KMS-11 (cell line): Measurements from ENCODE around the gene GRIP1.

Experiments used
- H2AFZ ChIP-seq: fragments of 200-600 bp; sonication (generic); 2 replicates; pipeline ENCODE4 v1.6.1; 2016; ENCODE audit warnings: antibody characterized with exemption, mixed run types, low read depth
- H3K27ac ChIP-seq: fragments of 200-600 bp; sonication (generic); 2 replicates; pipeline ENCODE4 v1.6.1; 2016; ENCODE audit warnings: mild to moderate bottlenecking, mixed run types
- H3K27me3 ChIP-seq: fragments of 200-600 bp; sonication (generic); 2 replicates; pipeline ENCODE4 v1.6.1; 2017; ENCODE audit warnings: mild to moderate bottlenecking, low read depth, mixed run types, moderate library complexity; ENCODE audit not compliant: insufficient read depth
- H3K36me3 ChIP-seq: fragments of 200-600 bp; sonication (generic); 2 replicates; pipeline ENCODE4 v1.6.1; 2017; ENCODE audit warnings: mild to moderate bottlenecking, mixed run types; ENCODE audit not compliant: insufficient read depth
- H3K4me1 ChIP-seq: fragments of 200-600 bp; sonication (generic); 2 replicates; pipeline ENCODE4 v1.6.1; 2016; ENCODE audit warnings: mild to moderate bottlenecking, low read depth, mixed run types; ENCODE audit not compliant: poor library complexity, severe bottlenecking
- H3K4me2 ChIP-seq: fragments of 200-600 bp; sonication (generic); 2 replicates; pipeline ENCODE4 v1.7.0; 2016; ENCODE audit warnings: mild to moderate bottlenecking, mixed run types
- H3K4me3 ChIP-seq: fragments of 200-600 bp; sonication (generic); IDR thresholded peaks from 2 replicates; pipeline ENCODE4 v1.6.1; 2017; ENCODE audit warnings: low read depth, low read length, mixed read lengths; ENCODE audit not compliant: insufficient read depth
- H3K79me2 ChIP-seq: fragments of 200-600 bp; sonication (generic); 2 replicates; pipeline ENCODE4 v1.6.1; 2016; ENCODE audit warnings: low read depth, mixed run types; ENCODE audit not compliant: insufficient read depth
- H3K9ac ChIP-seq: fragments of 200-600 bp; sonication (generic); 2 replicates; pipeline ENCODE4 v1.6.1; 2016; ENCODE audit warnings: mild to moderate bottlenecking, mixed run types
- H4K20me1 ChIP-seq: fragments of 200-600 bp; sonication (generic); 2 replicates; pipeline ENCODE4 v1.6.1; 2016; ENCODE audit warnings: mild to moderate bottlenecking, mixed run types; ENCODE audit not compliant: insufficient read depth
- CTCF ChIP-seq: fragments of 200-600 bp; sonication (generic); conservative IDR thresholded peaks from 2 replicates; pipeline ENCODE4 v1.6.1; 2017; ENCODE audit warnings: low read depth, mild to moderate bottlenecking, antibody characterized with exemption, low read length, moderate library complexity, mixed read lengths

GRIP1 gene

GRCh38 chr12:66692170-66692569, 13.3 kb upstream of the GRIP1 start:
- Histone ChIP-seq H2AFZ (no peak overlapping the region), H3K36me3 (no peaks in the 10 kb centered on the region), H3K9ac (no peak overlapping the region), H3K4me2 (no peak overlapping the region), H3K4me3 (no peak overlapping the region), H3K79me2 (no peaks in the 10 kb centered on the region), H4K20me1 (no peaks in the 10 kb centered on the region), H3K27me3 (no peaks in the 10 kb centered on the region), H3K4me1 (peaks cover 38% of the 10 kb centered on the region), H3K27ac (no peak overlapping the region)
- no peak for TF ChIP-seq CTCF

- Histone ChIP-seq H3K4me2 (no peak overlapping the region), H3K4me3 (no peak overlapping the region), H3K9ac (no peak overlapping the region), H3K4me1 (peaks cover 10% of the 10 kb centered on the region), H2AFZ (no peak overlapping the region), H3K27ac (no peak overlapping the region), H3K36me3 (no peaks in the 10 kb centered on the region), H3K27me3 (no peaks in the 10 kb centered on the region), H3K79me2 (no peaks in the 10 kb centered on the region), H4K20me1 (no peaks in the 10 kb centered on the region)
- TF ChIP-seq CTCF = peak; percentile 97
Measured at GRCh38 chr12:66688846-66689439, 10.1 kb upstream of the GRIP1 start.

- H3K9ac ChIP-seq = no peak overlapping the region
- H3K4me1 ChIP-seq = peaks cover 5% of the 10 kb centered on the region
- H4K20me1 ChIP-seq = no peaks in the 10 kb centered on the region
- H3K4me2 ChIP-seq = no peak overlapping the region; the same call in 1 of the 2 replicates
- no peak overlapping the region for H2AFZ ChIP-seq
- no peak overlapping the region for H3K4me3 ChIP-seq
- no peak overlapping the region for H3K27ac ChIP-seq
- no peaks in the 10 kb centered on the region for H3K79me2 ChIP-seq
- no peaks in the 10 kb centered on the region for H3K36me3 ChIP-seq
- TF ChIP-seq CTCF = no peak
- H3K27me3 ChIP-seq = no peaks in the 10 kb centered on the region
Measured at GRCh38 chr12:66684222-66684621, 5.3 kb upstream of the GRIP1 start.

- TF ChIP-seq CTCF = no peak
- no peak overlapping the region for H2AFZ ChIP-seq
- H3K4me1 ChIP-seq = peaks cover 5% of the 10 kb centered on the region
Measured at GRCh38 chr12:66683822-66684221, 4.9 kb upstream of the GRIP1 start.

More at GRCh38 chr12:66683822-66684221, 4.9 kb upstream of the GRIP1 start:
- no peak overlapping the region for H3K4me2 ChIP-seq
- H4K20me1 ChIP-seq = no peaks in the 10 kb centered on the region
- H3K27ac ChIP-seq = no peak overlapping the region
- H3K4me3 ChIP-seq = no peak overlapping the region
- H3K79me2 ChIP-seq = no peaks in the 10 kb centered on the region
- H3K9ac ChIP-seq = no peak overlapping the region
- H3K36me3 ChIP-seq = no peaks in the 10 kb centered on the region
- H3K27me3 ChIP-seq = no peaks in the 10 kb centered on the region
